Endothelial cell of umbilical vein (primary cell): ENCODE measurements around the gene CSGALNACT2.

Experiments
- JUN ChIP-seq: IDR thresholded peaks from 2 replicates; pipeline ENCODE4 v1.6.1; 2011; ENCODE audit warnings: borderline replicate concordance, low read depth; ENCODE audit not compliant: insufficient read length, insufficient read depth
- TF ChIP-seq, protein P1 (sequence below), 2 donors: IDR thresholded peaks; 1 replicate in 1 of 2; 2 replicates in 1 of 2; pipeline ENCODE4 v1.5.1; 2011; ENCODE audit warnings: low read length in 2 of 2, mild to moderate bottlenecking in 2 of 2, moderate library complexity in 2 of 2, control low read depth in 1 of 2, inconsistent platforms in 1 of 2, low read depth in 1 of 2; ENCODE audit not compliant: insufficient read depth in 1 of 2; ENCODE audit errors: extremely low read depth in 1 of 2

DNA sequence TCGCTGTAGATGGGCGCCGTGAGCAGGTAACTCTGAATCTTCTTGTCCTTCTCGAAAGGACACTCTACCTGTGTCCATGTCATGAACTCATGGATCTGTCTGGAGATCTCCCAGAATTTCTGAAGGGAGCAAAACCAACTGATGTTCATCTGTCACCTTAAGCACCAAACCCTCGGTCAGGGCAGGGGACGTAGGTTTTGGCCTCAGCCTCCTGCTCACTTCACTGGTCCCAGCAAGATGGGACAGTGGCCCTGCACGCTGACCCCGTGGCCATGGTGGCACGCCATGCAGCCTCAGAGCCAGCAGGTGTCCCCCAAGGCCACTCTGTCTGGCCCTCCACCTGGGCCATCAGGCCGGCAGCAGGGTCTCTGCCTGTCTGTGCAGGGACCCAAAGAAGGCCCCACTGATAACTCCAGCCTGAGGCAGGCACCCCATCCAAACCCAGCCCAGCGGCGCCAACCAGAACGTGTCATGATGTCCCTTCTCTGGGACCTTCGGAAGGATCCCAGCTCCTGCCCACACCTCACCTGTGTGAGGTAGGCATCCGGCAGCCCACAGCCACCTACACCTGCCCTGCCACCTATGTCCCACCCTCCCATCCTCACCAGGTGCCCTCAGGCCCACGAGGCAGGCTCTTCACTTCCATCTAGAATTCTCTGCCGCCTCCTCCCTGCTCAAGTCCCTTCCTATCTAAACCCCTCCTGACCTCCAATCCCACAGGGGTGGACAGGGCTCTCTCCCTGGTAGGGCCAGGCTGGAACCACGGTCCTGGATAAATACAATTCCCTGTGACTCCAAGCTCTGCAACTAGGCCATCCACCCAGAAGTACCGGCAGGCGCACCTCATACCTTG is 59.0 kb downstream of the CSGALNACT2 start:
- TF ChIP-seq JUN: no peak
- TF ChIP-seq, protein P1, sequence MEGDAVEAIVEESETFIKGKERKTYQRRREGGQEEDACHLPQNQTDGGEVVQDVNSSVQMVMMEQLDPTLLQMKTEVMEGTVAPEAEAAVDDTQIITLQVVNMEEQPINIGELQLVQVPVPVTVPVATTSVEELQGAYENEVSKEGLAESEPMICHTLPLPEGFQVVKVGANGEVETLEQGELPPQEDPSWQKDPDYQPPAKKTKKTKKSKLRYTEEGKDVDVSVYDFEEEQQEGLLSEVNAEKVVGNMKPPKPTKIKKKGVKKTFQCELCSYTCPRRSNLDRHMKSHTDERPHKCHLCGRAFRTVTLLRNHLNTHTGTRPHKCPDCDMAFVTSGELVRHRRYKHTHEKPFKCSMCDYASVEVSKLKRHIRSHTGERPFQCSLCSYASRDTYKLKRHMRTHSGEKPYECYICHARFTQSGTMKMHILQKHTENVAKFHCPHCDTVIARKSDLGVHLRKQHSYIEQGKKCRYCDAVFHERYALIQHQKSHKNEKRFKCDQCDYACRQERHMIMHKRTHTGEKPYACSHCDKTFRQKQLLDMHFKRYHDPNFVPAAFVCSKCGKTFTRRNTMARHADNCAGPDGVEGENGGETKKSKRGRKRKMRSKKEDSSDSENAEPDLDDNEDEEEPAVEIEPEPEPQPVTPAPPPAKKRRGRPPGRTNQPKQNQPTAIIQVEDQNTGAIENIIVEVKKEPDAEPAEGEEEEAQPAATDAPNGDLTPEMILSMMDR (IDR thresholded peaks at IDR 0.05; ENCODE audit: extremely low read depth in 1 of 2, insufficient read depth in 1 of 2, low read depth in 1 of 2, low read length in 2 of 2): no peak
